ENCODE data around the gene AKTIP.

Gene AKTIP

DNA sequence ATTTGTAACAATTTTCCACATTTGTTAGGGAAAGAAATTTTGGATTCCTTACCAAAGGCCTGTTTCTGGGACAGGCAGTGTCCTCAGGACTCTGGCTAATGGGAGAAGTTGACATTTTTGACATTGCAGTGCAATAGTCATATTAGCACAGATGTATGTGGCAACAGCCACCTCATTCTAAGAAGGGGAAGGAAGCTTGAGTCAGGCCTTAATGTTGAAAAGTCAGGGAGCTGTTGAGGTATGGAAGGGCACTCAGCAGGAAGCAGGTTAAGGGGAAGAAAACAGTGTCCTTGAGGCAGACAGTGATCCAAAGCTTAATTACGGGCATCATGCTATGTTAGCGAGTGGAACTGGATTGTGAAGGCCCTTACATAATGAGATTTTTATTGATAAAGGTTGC, 20.9 kb downstream of the AKTIP start:
- Histone ChIP-seq H3K9me3 (ENCODE audit: severe bottlenecking) (no peaks in the 10 kb centered on the region), H3K27me3 (ENCODE audit: insufficient read depth, low read depth, severe bottlenecking) (no peaks in the 10 kb centered on the region), H3K4me3 (ENCODE audit: low read depth, low read length) (no peak overlapping the region), H3K27ac (no peak overlapping the region), H3K36me3 (peaks cover 45% of the 10 kb centered on the region)
- TF ChIP-seq, protein P1, sequence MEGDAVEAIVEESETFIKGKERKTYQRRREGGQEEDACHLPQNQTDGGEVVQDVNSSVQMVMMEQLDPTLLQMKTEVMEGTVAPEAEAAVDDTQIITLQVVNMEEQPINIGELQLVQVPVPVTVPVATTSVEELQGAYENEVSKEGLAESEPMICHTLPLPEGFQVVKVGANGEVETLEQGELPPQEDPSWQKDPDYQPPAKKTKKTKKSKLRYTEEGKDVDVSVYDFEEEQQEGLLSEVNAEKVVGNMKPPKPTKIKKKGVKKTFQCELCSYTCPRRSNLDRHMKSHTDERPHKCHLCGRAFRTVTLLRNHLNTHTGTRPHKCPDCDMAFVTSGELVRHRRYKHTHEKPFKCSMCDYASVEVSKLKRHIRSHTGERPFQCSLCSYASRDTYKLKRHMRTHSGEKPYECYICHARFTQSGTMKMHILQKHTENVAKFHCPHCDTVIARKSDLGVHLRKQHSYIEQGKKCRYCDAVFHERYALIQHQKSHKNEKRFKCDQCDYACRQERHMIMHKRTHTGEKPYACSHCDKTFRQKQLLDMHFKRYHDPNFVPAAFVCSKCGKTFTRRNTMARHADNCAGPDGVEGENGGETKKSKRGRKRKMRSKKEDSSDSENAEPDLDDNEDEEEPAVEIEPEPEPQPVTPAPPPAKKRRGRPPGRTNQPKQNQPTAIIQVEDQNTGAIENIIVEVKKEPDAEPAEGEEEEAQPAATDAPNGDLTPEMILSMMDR (IDR thresholded peaks at IDR 0.05; ENCODE audit: low read depth, low read length): no peak
- no peak for DNase-seq

DNA sequence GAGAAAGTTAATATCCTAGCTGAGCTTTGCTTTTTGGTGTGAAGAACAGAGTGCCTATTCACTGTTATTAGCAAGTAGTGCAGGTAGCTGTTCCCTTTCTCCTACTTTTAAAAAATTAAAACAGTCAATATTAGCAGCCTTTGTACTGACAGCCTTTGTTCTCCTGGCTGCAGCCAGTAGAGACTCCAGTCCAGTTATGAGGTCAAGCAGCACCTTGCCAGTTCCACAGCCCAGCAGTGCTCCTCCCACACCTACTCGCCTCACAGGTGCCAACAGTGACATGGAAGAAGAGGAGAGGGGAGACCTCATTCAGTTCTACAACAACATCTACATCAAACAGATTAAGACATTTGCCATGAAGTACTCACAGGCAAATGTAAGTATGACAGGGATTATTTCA, 22.6 kb downstream of the AKTIP start:
- H3K27ac ChIP-seq: no peak overlapping the region
- no peaks in the 10 kb centered on the region for H3K27me3 ChIP-seq (ENCODE audit: insufficient read depth, low read depth, severe bottlenecking)
- TF ChIP-seq, protein P1 (IDR thresholded peaks at IDR 0.05; ENCODE audit: low read depth, low read length): no peak
- H3K9me3 ChIP-seq (ENCODE audit: severe bottlenecking): no peaks in the 10 kb centered on the region
- no peak for DNase-seq
- H3K4me3 ChIP-seq (ENCODE audit: low read depth, low read length): no peak overlapping the region
- peaks cover 37% of the 10 kb centered on the region for H3K36me3 ChIP-seq

GRCh38 chr16:53478965-53479364, 24.0 kb downstream of the AKTIP start:
- Histone ChIP-seq H3K4me3 (ENCODE audit: low read depth, low read length) (no peak overlapping the region), H3K27ac (no peak overlapping the region), H3K9me3 (ENCODE audit: severe bottlenecking) (no peaks in the 10 kb centered on the region), H3K27me3 (ENCODE audit: insufficient read depth, low read depth, severe bottlenecking) (no peaks in the 10 kb centered on the region), H3K36me3 (peaks cover 41% of the 10 kb centered on the region)
- TF ChIP-seq, protein P1 (IDR thresholded peaks at IDR 0.05; ENCODE audit: low read depth, low read length): no peak
- no peak for DNase-seq

DNA sequence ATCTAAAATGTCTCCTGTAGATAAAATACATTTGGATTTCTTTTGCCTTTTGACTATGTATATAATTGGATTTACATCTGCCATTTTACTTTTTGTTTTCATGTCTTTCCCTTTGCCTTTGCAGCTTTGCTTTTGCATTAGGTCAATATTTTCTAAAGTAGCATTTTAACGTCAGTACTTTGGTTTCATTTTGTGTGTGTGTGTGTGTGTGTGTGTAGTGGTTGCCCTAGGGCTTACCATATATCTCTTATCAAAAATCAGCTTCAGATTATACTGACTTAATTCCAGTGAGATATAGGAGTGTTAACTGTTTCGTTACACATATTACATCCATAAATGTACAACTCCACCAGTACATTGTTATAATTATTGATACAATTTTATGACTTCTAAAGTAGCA, 26.1 kb downstream of the AKTIP start:
- TF ChIP-seq, protein P1 (IDR thresholded peaks at IDR 0.05; ENCODE audit: low read depth, low read length): no peak
- H3K27ac ChIP-seq: no peak overlapping the region
- no peaks in the 10 kb centered on the region for H3K9me3 ChIP-seq (ENCODE audit: severe bottlenecking)
- H3K27me3 ChIP-seq (ENCODE audit: insufficient read depth, low read depth, severe bottlenecking): no peaks in the 10 kb centered on the region
- peaks cover 40% of the 10 kb centered on the region for H3K36me3 ChIP-seq
- DNase-seq: no peak
- no peak overlapping the region for H3K4me3 ChIP-seq (ENCODE audit: low read depth, low read length)

DNA sequence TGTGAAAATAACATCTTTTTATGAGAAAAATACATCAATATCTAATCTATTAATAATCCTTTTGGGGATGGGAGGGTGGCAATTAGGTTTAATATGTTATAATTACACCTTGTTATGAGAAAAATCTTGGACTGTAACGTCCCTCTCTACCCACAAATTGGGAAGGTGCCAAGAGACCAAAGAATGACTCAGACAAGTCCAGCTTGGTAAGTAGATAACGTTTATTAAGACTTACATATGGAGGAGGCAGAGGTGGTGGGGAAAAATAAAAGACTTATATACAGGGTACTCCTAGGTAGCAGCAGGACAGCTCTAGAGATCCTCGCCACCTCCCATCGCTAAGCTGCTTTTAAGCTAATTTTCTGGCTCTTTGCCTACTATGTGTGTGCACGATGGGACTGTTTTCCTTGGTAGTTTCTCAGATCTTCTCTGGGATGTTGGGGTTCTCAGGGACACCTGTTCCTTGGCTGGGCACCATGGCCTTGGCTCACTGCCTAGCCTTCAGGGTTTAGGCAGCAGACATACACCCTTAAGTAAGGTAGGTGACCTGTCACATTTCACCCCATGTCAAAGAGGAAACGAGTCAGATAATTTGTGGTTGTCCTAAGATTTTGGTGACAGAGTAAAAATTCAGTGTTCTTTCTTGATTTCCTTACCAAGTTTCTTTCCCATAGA, 37.3 kb downstream of the AKTIP start:
- H3K36me3 ChIP-seq: peaks cover 41% of the 10 kb centered on the region
- no peak overlapping the region for H3K27ac ChIP-seq
- no peak overlapping the region for H3K4me3 ChIP-seq (ENCODE audit: low read depth, low read length)
- no peaks in the 10 kb centered on the region for H3K27me3 ChIP-seq (ENCODE audit: insufficient read depth, low read depth, severe bottlenecking)
- DNase-seq: no peak
- TF ChIP-seq, protein P1 (IDR thresholded peaks at IDR 0.05; ENCODE audit: low read depth, low read length): no peak
- H3K9me3 ChIP-seq (ENCODE audit: severe bottlenecking): no peaks in the 10 kb centered on the region

DNA sequence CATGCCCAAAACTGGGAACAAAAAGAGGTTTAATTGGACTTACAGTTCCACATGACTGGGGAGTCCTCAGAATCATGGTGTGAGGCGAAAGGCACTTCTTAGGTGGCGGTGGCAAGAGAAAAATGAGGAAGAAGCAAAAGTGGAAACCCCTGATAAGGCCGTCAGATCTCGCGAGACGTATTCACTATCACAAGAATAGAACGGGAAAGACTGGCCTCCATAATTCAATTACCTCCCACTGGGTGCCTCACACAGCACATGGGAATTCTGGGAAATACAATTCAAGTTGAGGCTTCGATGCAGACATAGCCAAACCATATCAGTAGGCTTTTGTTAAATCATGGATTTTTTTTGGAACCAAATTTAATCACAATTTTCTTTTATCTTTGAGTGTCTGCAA, 44.4 kb downstream of the AKTIP start:
- Histone ChIP-seq H3K36me3 (peaks cover 49% of the 10 kb centered on the region), H3K4me3 (ENCODE audit: low read depth, low read length) (no peak overlapping the region), H3K27me3 (ENCODE audit: insufficient read depth, low read depth, severe bottlenecking) (no peaks in the 10 kb centered on the region), H3K27ac (no peak overlapping the region), H3K9me3 (ENCODE audit: severe bottlenecking) (no peaks in the 10 kb centered on the region)
- no peak for DNase-seq
- TF ChIP-seq, protein P1 (IDR thresholded peaks at IDR 0.05; ENCODE audit: low read depth, low read length): no peak

Measured in WERI-Rb-1 (cell line).